Stimulated activated CD4-positive, alpha-beta T cell treated with anti-CD3 and anti-CD28 coated beads, Interleukin-4, amount 100 ng/mL, for 1 hour (primary cell): ENCODE results near the gene POLR2M.

Experiments
- DNase-seq: peaks from one replicate; pipeline ENCODE4 v3.0.0-alpha.2; 2020

POLR2M gene

DNA sequence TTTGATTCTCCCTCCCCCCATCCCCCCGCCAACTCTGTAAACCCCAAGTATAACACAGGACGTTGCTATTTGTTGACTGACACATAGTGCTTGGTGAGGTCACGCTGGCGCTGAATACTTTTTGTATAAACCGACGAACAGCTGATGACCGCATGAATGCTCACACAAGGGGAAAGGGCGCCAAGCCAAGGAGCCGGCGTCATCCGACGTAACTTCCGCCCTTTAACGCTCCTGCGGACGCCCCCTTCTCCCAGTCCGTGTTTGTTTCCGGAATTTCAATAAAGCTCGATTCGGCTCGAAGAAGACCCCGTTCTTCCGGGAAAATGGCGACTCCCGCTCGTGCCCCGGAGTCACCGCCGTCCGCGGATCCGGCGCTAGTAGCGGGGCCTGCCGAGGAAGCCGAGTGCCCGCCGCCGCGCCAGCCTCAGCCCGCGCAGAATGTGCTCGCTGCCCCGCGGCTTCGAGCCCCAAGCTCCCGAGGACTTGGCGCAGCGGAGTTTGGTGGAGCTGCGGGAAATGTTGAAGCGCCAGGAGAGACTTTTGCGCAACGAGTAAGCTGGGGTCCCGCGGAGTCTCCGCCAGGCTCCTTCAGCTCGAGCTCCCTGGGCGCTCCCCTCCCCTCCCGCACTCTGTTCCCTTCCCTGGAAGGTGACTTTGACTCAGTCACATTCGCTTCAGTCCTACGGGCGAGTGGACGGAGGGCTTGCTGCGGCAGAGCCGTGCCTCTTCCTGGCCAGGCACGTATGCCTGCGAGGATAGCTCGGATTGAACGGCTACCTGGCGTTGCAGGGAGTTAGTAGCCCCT lies at the start of gene POLR2M:
Gene POLR2M (plus strand): TSS at position 310 of the 805 bp plus-strand sequence. CDS start 129 bp downstream, at position 439.
- peak; percentile 85 for DNase-seq

DNA sequence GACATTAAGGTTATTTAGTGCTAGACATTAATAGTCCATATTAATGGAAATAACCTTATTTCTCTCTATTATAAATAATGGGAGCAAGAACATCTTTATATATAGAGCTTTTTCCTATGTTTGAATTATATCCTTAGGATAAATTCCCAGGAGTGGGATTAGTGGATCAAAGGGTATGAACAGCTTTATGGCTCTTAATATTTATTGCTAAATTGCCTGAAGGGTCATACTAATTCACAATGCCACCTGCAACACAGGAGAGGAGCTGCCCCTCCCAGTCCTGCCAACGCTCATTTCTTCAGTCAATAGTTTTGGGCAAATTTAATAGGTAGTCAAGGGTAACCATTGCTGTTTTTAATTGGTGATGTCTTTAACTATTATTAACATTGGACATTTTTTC lies 48.9 kb upstream of the POLR2M start:
- no peak for DNase-seq

DNA sequence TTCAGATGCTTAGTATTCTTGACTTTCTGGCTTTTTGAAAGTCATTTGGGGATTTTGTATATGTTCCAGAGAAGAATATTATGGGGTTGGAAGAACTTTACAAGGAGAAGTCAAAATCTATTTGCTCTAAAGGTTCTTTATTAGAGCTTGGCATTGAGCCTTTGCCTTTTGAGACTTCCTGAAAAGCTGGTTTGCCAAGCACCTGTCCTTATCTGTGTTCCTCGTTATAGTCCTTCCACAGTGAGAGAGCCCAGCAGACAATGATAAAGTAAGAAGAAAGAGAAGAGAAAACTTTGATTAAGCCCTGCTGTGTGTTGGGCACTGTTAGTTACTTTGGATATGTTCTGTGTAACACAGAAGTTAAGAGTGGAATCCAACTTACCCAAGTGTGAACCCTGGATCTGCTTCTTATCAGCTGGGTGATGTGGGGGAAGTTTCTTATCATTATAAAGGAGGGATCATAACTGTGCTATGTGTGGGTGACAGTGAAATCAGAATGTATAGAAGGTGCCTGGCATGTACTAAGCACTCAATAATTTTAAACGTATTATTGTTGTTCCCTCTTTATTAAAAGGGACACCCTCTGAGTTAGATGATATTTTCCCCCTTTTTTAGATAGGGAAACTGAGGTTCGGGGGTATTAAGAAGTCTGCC lies 44.3 kb upstream of the POLR2M start:
- DNase-seq, result no peak

DNA sequence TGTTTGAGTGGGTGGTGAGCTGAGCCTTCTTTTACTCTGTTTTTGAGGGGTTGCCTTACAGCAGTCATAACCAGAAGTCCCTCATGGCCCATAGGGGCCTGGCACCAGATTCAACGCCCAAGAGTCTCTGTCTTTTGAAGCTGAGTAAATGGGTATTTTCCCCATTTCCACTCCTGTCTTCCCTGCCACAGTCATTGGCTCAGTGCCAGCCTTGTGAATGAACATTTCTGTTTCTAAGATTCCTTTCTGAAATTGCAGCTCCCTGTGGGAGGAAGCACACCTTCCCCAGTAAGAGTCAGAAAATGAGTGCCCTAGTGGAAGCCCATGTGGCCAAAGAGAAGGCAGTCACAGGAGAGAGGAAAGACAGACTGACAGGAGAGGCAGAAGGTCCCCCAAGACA lies 43.7 kb upstream of the POLR2M start:
- no peak for DNase-seq

DNA sequence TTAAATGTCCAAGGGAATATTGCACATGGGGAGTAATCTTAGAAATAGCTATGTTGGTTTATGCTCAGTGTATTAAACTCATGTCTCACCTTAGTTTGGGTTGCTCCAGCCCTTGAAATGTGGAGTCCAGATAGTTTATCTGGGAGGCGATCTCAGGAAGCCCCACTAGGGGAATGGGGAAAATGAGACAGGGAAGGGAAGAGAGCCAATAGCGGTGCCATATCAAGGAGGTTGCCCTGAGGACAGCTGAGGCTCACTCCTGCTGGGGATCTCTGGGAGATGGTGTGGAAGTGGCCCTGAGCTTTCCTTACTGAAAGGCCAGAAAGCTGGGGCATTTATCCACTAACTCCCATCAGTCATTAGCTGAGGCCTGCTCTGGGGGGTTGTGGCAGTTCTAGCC lies 43.3 kb upstream of the POLR2M start:
- DNase-seq, result no peak

DNA sequence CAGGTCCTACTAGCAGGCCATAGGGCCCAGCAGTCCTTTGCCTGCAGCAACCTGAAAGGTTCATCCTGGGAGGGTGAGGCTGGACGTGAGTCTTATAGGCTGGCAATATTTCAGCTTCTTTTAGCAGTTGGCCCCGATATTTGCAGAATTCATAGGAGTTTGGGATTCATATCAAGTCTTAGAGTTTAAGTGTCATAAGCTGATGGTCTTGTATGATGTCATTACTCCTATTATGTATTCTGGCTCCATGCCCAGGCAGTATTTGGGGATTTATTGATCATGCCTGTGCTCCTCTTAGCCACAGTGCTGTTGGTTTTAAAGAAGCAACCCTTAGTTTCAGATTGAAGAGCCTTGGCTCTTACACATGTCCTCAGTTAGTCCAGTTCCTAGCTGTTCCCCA lies 41.3 kb upstream of the POLR2M start:
- no peak for DNase-seq

DNA sequence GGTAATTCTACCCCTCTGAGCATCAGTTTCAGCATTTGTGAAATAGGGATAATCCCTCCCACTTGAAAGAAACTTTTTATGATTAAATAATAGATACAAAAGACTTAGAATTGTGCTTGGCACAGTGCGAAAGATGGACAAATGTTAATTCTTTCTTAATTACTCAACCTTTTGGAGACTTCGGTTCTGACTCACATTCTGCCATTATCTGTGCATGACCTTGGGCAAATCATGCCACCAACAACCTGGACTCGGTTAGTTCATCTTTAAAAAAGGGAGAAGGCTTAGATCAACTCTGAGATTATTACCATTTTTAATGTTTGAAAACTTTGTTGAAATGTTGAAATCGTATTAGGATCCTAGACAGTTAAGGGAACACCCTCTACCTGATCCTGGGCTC lies 40.6 kb upstream of the POLR2M start:
- DNase-seq, result no peak

DNA sequence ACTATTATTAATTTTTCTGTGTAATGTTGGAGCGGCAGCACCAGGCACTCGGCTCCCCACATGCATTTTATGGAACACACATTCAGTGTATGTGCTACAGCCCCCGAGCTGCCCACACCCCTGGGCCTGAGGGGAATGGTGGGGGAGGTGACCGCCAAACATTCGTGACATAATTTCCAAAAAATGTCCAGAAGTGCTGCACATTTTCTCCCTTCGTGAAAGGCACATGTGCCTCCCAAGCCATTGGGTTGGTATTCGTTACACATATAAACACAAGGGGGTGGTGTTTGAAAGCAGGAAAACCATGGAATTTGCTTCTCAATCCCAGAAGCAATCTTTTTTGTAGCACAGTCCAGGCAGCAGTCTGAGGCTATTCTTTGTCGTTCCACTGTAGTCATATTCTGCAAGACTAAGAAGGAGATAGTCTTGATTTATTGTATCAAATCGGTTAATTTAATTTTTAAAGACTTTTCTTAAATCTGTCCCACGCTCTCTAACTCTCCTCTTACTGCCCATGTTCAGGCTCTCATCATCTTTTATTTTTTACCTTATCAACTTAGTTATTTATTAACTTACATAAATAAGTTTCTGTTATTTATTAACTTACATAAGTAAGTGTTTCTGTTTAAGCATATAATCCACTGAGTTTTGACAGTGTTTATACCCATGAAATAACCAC lies 39.2 kb upstream of the POLR2M start:
- DNase-seq, result no peak

DNA sequence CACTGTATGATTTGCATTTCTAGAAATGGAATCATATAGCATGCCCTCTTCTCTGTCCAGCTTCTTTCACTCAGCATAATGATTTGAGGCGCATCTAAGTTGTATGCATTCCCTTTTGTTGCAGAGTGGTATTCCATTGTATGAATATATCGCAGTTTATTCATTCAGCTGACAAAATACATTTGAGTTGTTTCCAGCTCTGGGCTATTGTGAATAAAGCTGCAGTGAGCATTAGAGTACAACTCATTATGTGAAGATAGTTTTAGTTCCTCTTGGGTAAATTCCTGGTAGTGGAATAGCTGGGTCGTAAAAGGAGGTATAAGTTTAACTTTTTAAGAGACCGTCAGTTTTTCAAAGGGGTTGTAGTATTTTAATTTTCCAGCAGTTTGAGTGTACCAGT lies 38.5 kb upstream of the POLR2M start:
- DNase-seq, result no peak

DNA sequence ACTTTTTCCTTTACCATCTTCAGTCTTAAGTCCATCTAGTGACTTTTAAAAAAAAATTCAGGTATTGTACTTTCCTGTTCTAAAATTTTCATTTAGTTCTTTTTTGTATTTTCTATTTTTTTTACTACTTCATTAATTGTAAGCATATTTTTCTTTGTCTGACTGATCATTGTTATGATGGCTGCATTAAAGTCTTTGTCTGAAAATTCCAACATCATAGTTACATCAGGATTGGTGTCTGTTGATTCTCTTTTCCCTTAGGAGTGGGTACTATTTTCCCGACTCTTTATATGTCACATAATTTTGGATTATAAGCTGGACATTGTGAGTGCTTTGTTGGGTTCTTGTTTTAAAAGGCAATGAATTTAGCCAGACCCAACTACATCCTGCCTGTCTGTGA lies 34.9 kb upstream of the POLR2M start:
- DNase-seq, result no peak

DNA sequence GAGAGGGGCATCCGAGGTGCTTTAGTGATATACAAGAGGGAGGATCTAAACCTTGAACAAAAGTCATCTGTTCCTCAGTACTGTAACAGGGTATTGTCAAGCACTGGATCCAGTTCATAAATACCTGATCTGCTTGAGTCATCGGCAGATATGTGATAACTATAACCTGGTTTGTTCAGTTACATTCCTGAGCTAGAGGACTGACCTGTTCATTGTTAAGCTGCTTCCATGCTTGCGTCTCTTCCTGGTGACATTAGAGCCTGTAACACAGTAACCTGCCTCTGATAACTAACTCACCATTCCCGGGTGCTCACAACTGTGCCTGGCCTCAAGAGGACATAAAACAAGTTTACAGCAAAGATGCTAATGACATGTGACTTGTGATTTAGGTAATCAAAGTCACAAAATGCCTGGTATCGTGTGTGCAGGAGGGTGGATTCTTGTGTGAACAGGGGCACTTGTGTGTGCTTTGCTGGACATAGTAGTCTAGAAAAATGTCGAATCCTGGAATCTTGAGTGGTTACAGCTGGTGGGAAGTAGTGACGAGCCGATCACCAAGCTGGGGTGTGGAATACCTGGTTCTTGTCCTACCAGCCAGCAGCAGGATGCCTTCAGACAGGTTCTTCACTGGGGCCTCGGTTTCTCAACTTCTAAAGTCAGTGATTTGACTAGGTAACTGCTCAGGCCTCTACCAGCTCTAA lies 30.9 kb upstream of the POLR2M start:
- DNase-seq, result no peak

DNA sequence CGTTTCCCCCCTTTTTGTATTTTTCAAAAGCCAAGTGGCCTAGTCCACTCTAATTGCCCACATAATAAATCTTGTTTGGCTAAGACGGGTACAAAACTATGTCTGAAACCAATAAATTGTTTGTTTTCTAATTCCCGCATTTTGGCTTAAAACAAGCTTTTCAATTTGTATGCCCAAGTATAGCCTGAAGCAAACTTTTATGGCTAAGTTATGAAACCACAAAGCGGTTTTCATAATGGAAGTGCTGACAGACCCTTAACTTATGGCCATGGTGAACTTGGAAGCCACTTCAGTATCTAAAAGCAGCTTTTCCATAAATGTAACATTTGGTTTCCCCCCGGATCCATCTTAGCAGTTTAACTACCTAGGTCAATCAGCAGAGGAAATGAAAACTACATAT lies 29.9 kb upstream of the POLR2M start:
- no peak for DNase-seq

DNA sequence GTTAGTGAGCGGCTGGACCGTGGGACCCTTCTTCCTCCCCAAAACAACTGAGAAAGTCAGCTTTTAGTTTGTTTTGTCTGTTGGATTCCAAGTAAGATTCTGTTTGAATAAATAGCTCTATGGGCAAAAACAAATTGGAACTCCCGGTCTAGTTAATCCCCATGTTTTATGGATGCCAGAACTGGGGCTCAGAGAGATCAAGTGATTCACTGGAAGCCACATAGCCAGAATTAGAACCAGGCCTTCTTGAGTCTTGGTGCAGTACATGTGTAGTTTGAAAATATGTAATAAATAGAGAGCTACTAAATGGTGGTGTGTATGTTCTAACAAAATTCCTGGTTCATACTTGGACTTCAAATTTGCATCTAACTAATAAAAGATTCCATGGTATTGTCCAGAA lies 29.3 kb upstream of the POLR2M start:
- DNase-seq, result no peak

DNA sequence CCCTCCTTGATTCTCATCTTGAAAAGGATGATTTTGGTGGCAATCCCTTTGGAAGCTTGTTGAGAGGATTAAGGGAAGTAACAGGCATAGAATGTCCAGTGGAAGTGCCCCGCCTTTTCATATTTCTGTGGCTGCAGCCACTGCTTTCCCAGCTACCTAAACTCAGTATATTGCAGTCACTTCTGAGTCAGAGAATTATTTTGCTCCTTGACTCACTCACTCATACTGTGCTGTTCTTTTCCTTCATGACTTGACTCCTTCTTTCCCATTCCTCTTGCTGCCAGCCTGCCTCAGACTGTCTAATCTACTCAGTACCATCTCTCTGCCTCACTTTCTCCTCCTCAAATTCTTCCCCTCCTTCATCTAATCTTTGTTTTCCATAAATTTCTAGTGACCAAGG lies 26.5 kb upstream of the POLR2M start:
- no peak for DNase-seq

DNA sequence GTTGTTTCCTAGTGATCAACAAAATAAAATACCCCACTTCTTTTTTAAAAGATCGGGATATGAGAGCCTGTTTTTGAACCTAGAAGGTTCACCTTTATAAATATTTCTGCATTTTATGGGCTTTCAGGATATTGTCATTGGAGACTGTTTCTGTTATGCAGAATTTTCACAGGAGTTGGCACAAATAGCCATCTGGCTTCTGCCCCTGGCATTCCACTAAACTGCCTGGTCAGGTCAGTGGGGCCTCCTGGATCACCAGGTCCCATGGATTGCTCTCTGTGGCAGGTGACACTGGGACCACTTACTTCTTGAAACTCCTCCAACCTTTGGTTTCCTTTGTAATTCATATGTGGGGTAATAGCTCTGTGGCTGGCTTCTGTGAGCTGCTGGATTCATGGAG lies 25.5 kb upstream of the POLR2M start:
- DNase-seq, result no peak

DNA sequence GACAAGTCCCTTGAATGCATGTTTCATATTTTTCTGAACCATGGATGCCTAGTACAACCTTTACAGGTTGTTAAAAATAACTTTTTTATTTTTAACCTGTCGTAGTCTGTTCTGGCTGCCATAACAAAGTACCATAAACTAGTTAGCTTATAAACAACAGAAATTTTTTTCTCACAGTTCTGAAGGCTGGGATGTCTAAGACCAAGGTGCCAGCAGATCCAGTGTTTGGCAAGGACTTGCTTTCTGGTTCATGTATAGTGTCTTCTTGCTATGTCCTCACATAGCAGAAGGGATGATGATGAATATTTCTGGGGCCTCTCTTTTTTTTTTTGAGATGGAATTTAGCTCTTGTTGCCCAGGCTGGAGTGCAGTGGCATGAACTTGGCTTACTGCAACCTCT lies 23.0 kb upstream of the POLR2M start:
- DNase-seq, result no peak

DNA sequence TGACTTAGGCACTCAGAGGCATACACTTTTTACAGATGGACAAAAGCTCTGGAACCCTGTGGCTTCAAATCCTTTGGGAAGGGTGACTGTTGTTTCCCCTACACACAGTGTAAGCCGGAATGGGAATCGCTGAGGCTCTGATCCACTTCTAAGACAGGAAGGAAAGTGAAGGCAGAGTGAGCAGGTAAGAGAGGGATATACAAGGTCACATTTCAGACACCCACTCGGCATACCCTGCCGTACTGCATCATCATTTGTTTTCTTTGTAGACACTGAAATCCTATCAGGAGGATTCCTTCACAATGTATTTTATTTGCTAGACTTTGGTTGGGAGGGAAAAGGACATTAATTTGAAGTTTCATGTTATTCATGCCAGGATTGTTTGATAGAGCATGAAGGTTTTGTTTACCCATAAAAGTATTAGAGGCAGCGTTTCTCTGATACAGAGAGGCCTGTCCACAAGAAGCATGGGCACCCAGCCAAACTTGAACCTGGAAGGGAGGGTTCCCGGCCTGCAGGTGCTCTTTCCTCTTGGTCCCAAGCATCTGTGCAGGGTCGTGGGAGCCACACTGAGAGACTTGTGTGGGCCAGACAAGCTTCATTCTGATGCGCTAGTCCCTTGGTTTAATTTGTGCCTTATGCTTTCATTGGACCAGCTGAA lies 21.9 kb upstream of the POLR2M start:
- DNase-seq, result no peak

DNA sequence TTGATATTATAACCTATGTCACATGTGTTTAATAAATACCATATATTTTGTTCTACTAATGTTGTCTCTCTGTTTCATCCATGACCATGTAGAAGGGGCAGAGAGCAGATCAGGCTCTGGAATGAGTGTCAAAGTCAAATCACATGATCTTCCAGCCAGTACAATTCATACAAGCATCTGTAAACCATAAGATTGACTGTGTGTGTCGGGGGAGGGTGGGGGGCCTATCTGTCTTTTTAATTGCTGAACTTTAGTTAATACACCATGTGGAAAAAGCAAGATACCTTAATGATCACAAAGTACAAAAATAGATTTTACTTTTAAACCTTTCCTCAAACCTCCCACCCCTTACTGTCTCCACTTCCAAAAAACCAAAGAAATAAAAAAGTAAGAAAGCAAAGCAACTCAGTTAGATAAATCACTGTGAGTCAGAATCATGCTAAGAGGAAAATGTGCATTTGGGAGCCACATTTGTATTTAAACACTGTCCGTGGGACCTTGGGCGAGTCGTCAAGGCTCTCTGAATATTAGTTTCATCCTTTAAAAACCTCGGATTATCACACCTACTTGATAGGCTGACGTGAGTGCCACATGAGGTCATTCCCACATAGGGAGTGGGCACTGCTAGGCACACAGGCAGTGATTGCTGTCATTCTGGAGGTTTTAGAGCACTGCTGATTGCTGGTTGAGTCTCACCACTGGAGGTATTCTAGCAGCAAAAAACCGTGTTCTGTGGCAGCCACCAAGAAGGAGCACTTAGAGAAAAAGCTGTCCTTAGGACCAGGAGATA lies 21.0 kb upstream of the POLR2M start:
- DNase-seq, result no peak

DNA sequence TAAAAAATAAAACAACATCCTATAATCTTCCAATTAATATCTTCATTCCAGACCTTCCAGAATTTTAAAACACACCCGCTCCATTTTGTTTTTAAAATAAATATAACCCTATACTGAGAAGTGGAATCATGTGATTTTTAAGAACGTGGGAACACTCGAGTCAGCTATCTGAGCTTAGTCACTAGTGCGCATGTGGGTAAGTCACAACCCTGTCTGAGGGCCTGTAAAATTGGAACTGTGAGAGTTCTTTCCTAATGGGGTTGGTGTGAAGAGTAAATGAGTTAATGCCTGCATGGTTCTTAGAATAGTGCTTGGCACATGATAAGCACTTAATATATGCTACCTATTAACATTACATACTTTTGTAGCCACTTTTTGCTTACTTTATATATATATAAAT lies 19.9 kb upstream of the POLR2M start:
- no peak for DNase-seq

DNA sequence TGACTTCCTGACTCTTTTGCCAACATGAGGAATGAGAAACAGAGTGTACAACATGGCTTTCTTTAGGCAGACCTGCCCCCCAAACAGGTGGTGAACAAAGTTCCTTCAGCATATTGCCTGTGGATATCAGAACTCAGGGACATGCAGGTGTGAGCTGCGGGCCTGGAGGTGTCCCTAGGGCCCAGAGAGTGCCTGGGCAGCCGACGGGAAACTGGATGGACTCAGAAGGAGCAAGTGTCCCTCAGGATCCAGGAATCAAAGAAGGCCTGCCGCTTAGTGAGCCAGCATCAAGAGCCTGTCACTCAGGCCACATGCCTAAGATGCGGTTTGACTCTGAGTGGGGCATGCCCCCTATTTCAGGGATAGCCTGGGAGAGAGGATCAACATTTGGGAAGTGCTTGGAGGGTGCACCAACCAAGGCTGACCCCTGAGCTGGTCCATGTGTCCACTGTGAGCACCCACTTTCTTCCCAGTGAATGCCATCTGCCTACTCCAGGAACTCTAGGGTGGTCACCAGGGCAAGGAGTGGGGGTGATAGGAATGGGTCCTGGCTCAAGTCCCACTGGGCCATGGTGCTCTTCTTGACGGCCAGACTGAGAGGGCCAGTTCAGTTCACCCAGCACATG lies 16.1 kb upstream of the POLR2M start:
- DNase-seq, result no peak

DNA sequence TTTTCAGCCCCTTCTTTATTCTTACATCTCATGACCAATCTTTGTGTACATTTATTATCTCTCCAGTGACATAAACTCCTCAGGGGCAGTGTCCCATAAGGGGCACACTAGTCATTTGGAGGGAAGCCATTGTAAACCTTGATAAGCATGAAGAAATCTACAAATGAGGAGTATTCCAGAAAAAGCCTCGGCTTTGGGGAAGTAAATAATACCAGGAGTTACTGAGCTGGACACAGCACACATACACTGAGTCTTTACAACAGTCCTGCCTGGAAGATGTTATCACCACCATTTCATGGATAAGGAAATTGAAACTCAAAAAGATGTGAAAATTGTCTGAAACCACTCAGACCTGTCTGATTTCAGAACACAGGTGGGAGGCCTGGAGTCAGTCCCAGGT lies 15.4 kb upstream of the POLR2M start:
- DNase-seq, result no peak

DNA sequence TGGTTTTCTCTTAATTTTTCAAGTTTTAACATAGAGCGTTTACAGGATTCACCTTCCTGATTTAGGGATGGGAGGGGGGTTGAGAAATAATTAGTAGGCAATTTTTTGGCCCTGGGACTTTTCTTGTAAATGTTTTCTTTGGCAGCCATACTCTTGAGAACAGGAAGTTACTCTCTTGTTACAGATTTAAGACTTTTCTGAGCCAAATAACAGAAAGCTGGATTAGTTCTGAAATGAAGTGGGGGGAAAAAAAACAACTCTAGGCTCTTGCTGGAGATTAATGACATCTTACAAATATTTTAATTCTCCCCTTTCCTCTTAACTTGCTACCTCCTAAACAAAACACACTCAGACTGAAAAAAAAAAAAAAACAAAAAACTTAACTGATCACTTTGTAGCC lies 13.8 kb upstream of the POLR2M start:
- DNase-seq, result no peak
